ENCODE measurements around the gene APC2. TPM values are rescaled to one million over a fixed set of nuclear protein-coding genes. Genes with fewer than 3 reads are reported as not detected.

Gene APC2
- polyA plus RNA-seq, 1 experiment: 0.07 TPM

DNA sequence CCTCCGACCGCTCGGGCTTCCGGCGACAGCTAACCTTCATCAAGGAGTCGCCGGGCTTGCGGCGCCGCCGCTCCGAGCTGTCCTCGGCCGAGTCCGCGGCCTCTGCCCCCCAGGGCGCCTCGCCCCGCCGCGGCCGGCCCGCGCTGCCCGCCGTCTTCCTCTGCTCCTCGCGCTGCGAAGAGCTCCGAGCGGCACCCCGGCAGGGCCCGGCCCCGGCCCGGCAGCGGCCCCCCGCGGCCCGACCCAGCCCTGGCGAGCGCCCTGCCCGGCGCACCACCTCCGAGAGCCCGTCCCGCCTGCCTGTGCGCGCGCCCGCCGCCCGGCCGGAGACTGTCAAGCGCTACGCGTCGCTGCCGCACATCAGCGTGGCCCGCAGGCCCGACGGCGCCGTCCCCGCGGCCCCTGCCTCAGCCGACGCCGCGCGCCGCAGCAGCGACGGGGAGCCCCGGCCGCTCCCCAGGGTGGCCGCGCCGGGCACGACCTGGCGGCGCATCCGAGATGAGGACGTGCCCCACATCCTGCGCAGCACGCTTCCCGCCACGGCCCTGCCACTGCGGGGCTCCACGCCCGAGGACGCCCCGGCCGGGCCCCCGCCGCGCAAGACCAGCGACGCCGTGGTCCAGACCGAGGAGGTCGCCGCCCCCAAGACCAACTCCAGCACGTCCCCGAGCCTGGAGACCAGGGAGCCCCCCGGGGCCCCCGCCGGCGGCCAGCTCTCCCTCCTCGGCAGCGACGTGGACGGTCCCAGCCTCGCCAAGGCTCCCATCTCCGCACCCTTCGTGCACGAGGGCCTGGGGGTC is 19.5 kb downstream of the APC2 start:
- no peak for DNase-seq (ENCODE audit: low read depth)
- no peaks in the 10 kb centered on the region; the same call in 1 of the 2 replicates for H3K36me3 ChIP-seq (ENCODE audit: control insufficient read depth, insufficient read depth, low read length)
- ChIA-PET CTCF (interaction anchor here (1.2 to 4.3 kb wide), 2 partner anchors 11 to 25 kb away, joined by 4 to 21 read pairs; no protein-coding TSS in a partner anchor), POLR2A (no interaction called here)
- peak overlapping the region; percentile 35; the same call in 1 of the 2 replicates for H3K4me3 ChIP-seq (ENCODE audit: low read depth, low read length)
- H3K27me3 ChIP-seq (ENCODE audit: control insufficient read depth, insufficient read depth, low read length): peaks cover 25% of the 10 kb centered on the region
- no peak for TF ChIP-seq CTCF (IDR thresholded peaks at IDR 0.05; ENCODE audit: insufficient read depth, low read depth, low read length)

DNA sequence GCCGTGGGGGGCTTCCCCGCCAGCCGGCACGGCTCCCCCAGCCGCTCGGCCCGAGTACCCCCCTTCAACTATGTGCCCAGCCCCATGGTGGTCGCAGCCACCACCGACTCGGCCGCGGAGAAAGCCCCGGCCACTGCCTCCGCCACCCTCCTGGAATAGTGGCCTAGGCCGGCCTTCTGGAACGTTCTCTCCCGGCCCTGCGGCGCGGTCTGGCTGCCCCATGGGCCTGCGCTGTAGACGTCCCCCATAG is 20.1 kb downstream of the APC2 start:
- CTCF ChIA-PET: interaction anchor here (1.7 kb wide), 1 partner anchor 26 kb away, joined by 3 read pairs; no protein-coding TSS in a partner anchor
- no peak for DNase-seq (ENCODE audit: low read depth)
- peaks cover 25% of the 10 kb centered on the region for H3K27me3 ChIP-seq (ENCODE audit: control insufficient read depth, insufficient read depth, low read length)
- H3K4me3 ChIP-seq (ENCODE audit: low read depth, low read length): peak overlapping the region; percentile 35
- POLR2A ChIA-PET: no interaction called here
- H3K36me3 ChIP-seq (ENCODE audit: control insufficient read depth, insufficient read depth, low read length): peaks cover 3% of the 10 kb centered on the region; the same call in 1 of the 2 replicates
- no peak for TF ChIP-seq CTCF (IDR thresholded peaks at IDR 0.05; ENCODE audit: insufficient read depth, low read depth, low read length)

DNA sequence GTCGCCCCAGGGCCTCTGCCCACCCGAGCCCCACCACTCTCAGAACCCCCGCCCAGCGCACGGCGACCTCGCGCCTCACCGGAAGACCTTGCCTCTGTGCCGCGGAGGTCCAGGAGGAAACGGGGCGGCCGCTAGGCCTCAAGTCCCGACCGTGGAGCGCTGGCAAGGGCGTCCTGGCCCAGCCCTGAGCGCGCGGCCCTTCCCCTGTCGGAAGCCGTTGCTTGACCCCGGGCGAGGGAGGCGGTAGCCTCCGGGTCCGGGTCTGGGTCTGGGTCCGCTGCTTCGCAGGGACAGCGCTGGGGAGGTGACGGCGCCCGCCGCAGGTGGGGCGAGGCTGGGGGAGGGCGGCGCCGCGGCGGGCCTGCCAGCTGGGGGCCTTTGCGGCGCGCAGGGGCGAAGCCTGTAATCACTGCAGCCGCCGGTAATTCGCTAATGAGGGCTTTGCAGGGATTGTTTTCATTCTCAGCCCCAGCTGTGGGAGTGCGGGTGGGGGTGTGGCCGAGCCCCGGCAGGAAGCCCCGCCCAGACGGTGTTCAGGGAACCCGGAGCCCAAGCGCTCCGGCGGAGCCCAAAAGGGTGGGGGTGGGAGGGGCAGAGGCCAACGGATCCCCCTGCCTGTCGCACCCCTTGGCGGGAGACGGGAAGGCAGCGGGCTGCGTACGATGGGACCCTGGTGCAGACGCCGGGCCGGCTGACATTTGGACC is 20.5 kb downstream of the APC2 start:
- ChIA-PET POLR2A (no interaction called here), CTCF (interaction anchor here (1.7 kb wide), 1 partner anchor 27 kb away, joined by 3 read pairs; no protein-coding TSS in a partner anchor)
- H3K27me3 ChIP-seq (ENCODE audit: control insufficient read depth, insufficient read depth, low read length): peaks cover 25% of the 10 kb centered on the region
- peak overlapping the region; percentile 35 for H3K4me3 ChIP-seq (ENCODE audit: low read depth, low read length)
- no peak for TF ChIP-seq CTCF (IDR thresholded peaks at IDR 0.05; ENCODE audit: insufficient read depth, low read depth, low read length)
- H3K36me3 ChIP-seq (ENCODE audit: control insufficient read depth, insufficient read depth, low read length): peaks cover 5% of the 10 kb centered on the region; the same call in 1 of the 2 replicates
- DNase-seq (ENCODE audit: low read depth): no peak

DNA sequence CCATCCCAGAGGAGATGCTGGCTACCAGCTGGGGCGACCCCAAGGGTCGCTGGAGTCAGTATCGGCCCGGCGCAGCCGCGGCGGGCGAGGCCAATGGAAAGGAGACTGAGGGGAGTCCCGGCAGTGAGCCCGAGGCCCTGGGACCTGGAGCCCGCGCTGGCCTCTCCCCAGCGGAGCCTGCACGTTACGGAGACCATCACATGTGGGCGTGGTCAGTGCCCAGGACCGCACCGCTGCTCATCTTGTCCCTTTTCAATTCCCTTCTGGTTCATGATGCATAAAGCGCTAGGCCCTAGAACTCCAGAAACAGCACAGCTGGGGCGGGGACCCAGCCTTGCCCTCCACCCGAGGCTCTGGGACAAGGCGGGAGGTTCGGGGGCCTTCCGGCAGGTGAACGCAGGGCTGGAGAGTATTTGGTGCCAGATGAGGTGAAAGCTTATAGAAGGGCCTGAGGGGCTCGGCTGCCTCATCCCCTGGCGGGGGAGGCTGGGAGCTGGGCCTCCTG is 21.1 kb downstream of the APC2 start:
- peaks cover 5% of the 10 kb centered on the region; the same call in 1 of the 2 replicates for H3K36me3 ChIP-seq (ENCODE audit: control insufficient read depth, insufficient read depth, low read length)
- H3K4me3 ChIP-seq (ENCODE audit: low read depth, low read length): peak overlapping the region; percentile 35
- no peak for DNase-seq (ENCODE audit: low read depth)
- ChIA-PET POLR2A (no interaction called here), CTCF (interaction anchor here (1.7 kb wide), 1 partner anchor 27 kb away, joined by 3 read pairs; no protein-coding TSS in a partner anchor)
- peaks cover 25% of the 10 kb centered on the region for H3K27me3 ChIP-seq (ENCODE audit: control insufficient read depth, insufficient read depth, low read length)
- no peak for TF ChIP-seq CTCF (IDR thresholded peaks at IDR 0.05; ENCODE audit: insufficient read depth, low read depth, low read length)
